Measurements from ENCODE around the gene GAK.

DNA sequence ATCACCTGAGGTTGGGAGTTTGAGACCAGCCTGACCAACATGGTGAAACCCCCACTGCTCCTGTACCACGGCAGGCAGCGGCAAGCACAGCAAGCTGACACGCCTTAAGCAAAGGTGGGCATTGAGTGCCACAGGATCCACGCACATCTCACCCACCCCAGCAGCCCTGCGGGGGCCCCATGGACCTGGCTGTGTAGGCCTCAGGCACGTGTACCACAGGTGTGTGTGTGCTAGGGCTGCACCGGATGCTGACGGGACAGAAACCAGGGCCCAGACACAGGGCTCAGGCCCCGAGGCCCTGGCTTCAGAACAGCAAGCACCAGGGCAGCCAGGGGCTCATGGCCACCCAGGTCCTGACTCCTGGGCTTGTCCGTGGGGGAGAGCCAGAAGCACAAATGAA is 46.8 kb downstream of the GAK start:
- TF ChIP-seq, protein P1, sequence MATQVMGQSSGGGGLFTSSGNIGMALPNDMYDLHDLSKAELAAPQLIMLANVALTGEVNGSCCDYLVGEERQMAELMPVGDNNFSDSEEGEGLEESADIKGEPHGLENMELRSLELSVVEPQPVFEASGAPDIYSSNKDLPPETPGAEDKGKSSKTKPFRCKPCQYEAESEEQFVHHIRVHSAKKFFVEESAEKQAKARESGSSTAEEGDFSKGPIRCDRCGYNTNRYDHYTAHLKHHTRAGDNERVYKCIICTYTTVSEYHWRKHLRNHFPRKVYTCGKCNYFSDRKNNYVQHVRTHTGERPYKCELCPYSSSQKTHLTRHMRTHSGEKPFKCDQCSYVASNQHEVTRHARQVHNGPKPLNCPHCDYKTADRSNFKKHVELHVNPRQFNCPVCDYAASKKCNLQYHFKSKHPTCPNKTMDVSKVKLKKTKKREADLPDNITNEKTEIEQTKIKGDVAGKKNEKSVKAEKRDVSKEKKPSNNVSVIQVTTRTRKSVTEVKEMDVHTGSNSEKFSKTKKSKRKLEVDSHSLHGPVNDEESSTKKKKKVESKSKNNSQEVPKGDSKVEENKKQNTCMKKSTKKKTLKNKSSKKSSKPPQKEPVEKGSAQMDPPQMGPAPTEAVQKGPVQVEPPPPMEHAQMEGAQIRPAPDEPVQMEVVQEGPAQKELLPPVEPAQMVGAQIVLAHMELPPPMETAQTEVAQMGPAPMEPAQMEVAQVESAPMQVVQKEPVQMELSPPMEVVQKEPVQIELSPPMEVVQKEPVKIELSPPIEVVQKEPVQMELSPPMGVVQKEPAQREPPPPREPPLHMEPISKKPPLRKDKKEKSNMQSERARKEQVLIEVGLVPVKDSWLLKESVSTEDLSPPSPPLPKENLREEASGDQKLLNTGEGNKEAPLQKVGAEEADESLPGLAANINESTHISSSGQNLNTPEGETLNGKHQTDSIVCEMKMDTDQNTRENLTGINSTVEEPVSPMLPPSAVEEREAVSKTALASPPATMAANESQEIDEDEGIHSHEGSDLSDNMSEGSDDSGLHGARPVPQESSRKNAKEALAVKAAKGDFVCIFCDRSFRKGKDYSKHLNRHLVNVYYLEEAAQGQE (IDR thresholded peaks at IDR 0.05; ENCODE audit: insufficient read depth in 1 of 2, low read depth in 2 of 2, low read length in 2 of 2) = no peak
- TF ChIP-seq POLR2AphosphoS5 (IDR thresholded peaks at IDR 0.05; ENCODE audit: low read depth, low read length) (no peak), SIN3A (IDR thresholded peaks at IDR 0.05; ENCODE audit: borderline replicate concordance, insufficient read depth, low read length) (no peak)
